H1 (cell line): ENCODE measurements around the gene SPOCD1. TPM values are rescaled to one million over a fixed set of nuclear protein-coding genes. Genes with fewer than 3 reads are reported as not detected.

ENCODE experiments used
- CTCF ChIA-PET: fragments of 300-600 bp; sonication (Branson Sonifier 250); formaldehyde crosslinking; loops from one replicate; lab custom pipeline; 2021; ENCODE audit not compliant: partially characterized antibody; lab: Charles Lee
- POLR2A ChIA-PET: fragments of 300-600 bp; sonication (Branson Sonifier 250); formaldehyde crosslinking; loops from one replicate; lab custom pipeline; 2021; ENCODE audit warnings: inconsistent platforms; ENCODE audit not compliant: partially characterized antibody; lab: Charles Lee
- DNase-seq, 2 experiments: peaks; one replicate each; pipeline versions ENCODE4 v3.0.0 to v3.0.0-alpha.2; 2010 to 2022; ENCODE audit warnings: low spot score in 2 of 2, low read depth in 1 of 2, mixed read lengths in 1 of 2
- FAIRE-seq: peaks from 2 replicates; lab custom pipeline; 2011; peaks lifted over from hg19 to GRCh38; lab: Jason Lieb, UNC
- H2AFZ ChIP-seq: 2 replicates; pipeline ENCODE4 v1.8.1; 2012; ENCODE audit warnings: low read length, inconsistent platforms
- H2AK5ac ChIP-seq: 2 replicates; pipeline ENCODE4 v1.6.1; 2013; ENCODE audit warnings: low read depth, low read length
- H2BK120ac ChIP-seq: replicated peaks from 2 replicates; pipeline ENCODE3; 2013; ENCODE audit warnings: low read depth, low read length, inconsistent platforms
- H2BK12ac ChIP-seq: 2 replicates; pipeline ENCODE4 v1.6.1; 2013; ENCODE audit warnings: low read depth, low read length
- H2BK15ac ChIP-seq: 2 replicates; pipeline ENCODE4 v1.6.1; 2013; ENCODE audit warnings: low read length
- H2BK20ac ChIP-seq: 2 replicates; pipeline ENCODE4 v1.6.1; 2013; ENCODE audit warnings: low read length
- H2BK5ac ChIP-seq: 2 replicates; pipeline ENCODE4 v1.6.1; 2013; ENCODE audit warnings: low read depth, low read length
- H3K14ac ChIP-seq: 2 replicates; pipeline ENCODE4 v1.6.1; 2013; ENCODE audit warnings: inconsistent platforms; ENCODE audit not compliant: insufficient read length
- H3K18ac ChIP-seq: 2 replicates; pipeline ENCODE4 v1.6.1; 2013; ENCODE audit warnings: low read length; ENCODE audit errors: extremely low read depth
- H3K23ac ChIP-seq: 2 replicates; pipeline ENCODE4 v1.6.1; 2013; ENCODE audit warnings: inconsistent platforms; ENCODE audit not compliant: insufficient read length
- H3K23me2 ChIP-seq: 2 replicates; pipeline ENCODE4 v1.6.1; 2013; ENCODE audit warnings: low read depth, low read length
- H3K27ac ChIP-seq: 2 replicates; pipeline ENCODE4 v1.6.1; 2011; ENCODE audit warnings: low read depth, low read length, inconsistent platforms
- H3K27me3 ChIP-seq, 4 experiments: replicated peaks in 1 of 4; 1 replicate in 1 of 4; 2 replicates in 3 of 4; pipeline versions ENCODE4 v1.6.1 to v1.8.1; 2011 to 2013; ENCODE audit warnings: low read length in 3 of 4, mild to moderate bottlenecking in 3 of 4, inconsistent platforms in 2 of 4, mixed read lengths in 2 of 4, moderate library complexity in 1 of 4; ENCODE audit not compliant: control insufficient read depth in 3 of 4, insufficient read depth in 3 of 4; ENCODE audit errors: extremely low read depth in 1 of 4
- H3K36me3 ChIP-seq, 4 experiments: 2 replicates each; pipeline versions ENCODE4 v1.6.1 to v1.8.1; 2011 to 2013; ENCODE audit warnings: mild to moderate bottlenecking in 4 of 4, low read length in 3 of 4, moderate library complexity in 2 of 4, control low read depth in 1 of 4, inconsistent platforms in 1 of 4; ENCODE audit not compliant: insufficient read depth in 4 of 4, control insufficient read depth in 2 of 4
- H3K4ac ChIP-seq: replicated peaks from 2 replicates; pipeline ENCODE3; 2013; ENCODE audit warnings: low read length, low read depth, mixed read lengths, inconsistent platforms; ENCODE audit not compliant: insufficient read length
- H3K4me1 ChIP-seq, 4 experiments: replicated peaks in 1 of 4; 1 replicate in 1 of 4; 2 replicates in 3 of 4; pipeline versions ENCODE4 v1.6.1 to v1.8.1; 2011 to 2013; ENCODE audit warnings: low read length in 3 of 4, inconsistent platforms in 2 of 4, mixed read lengths in 1 of 4; ENCODE audit not compliant: insufficient read depth in 4 of 4, control insufficient read depth in 3 of 4
- H3K4me2 ChIP-seq, 2 experiments: 2 replicates each; pipeline versions ENCODE4 v1.6.1 to v1.8.1; 2011 to 2013; ENCODE audit warnings: low read depth in 2 of 2, low read length in 2 of 2, control low read depth in 1 of 2, inconsistent platforms in 1 of 2, mild to moderate bottlenecking in 1 of 2; ENCODE audit not compliant: insufficient read depth in 1 of 2
- H3K4me3 ChIP-seq, 4 experiments: fragments of 200-600, 300-600 bp in 1 of 4; sonication (generic), shearing (Covaris generic), sonication (Bioruptor Twin) in 1 of 4; 2 replicates each; pipeline versions ENCODE4 v1.5.1 to v1.8.1; 2011 to 2016; ENCODE audit warnings: low read length in 4 of 4, low read depth in 3 of 4, control low read depth in 2 of 4, inconsistent platforms in 2 of 4, mild to moderate bottlenecking in 2 of 4, mixed read lengths in 1 of 4, moderate library complexity in 1 of 4; ENCODE audit not compliant: insufficient read depth in 2 of 4; ENCODE audit errors: extremely low read depth in 1 of 4
- H3K56ac ChIP-seq: replicated peaks from 2 replicates; pipeline ENCODE3; 2013; ENCODE audit warnings: low read depth, mild to moderate bottlenecking, mixed read lengths, low read length, inconsistent platforms; ENCODE audit not compliant: insufficient read length
- H3K79me1 ChIP-seq: 2 replicates; pipeline ENCODE4 v1.6.1; 2013; ENCODE audit warnings: low read depth, low read length, control low read depth
- H3K79me2 ChIP-seq, 2 experiments: 2 replicates each; pipeline versions ENCODE4 v1.6.1 to v1.8.1; 2012 to 2013; ENCODE audit warnings: low read length in 2 of 2, mild to moderate bottlenecking in 2 of 2, inconsistent platforms in 1 of 2; ENCODE audit not compliant: insufficient read depth in 2 of 2, control insufficient read depth in 1 of 2
- H3K9ac ChIP-seq, 4 experiments: replicated peaks in 1 of 4; 1 replicate in 1 of 4; 2 replicates in 3 of 4; pipeline versions ENCODE4 v1.6.1 to v1.8.1; 2011 to 2013; ENCODE audit warnings: low read depth in 3 of 4, low read length in 3 of 4, control low read depth in 2 of 4, mild to moderate bottlenecking in 2 of 4, moderate library complexity in 2 of 4, inconsistent platforms in 1 of 4; ENCODE audit errors: extremely low read depth in 1 of 4
- H3K9me3 ChIP-seq, 2 experiments: 2 replicates each; pipeline versions ENCODE4 v1.6.1 to v1.8.1; 2012 to 2013; ENCODE audit warnings: mild to moderate bottlenecking in 2 of 2, moderate library complexity in 2 of 2, control low read depth in 1 of 2, inconsistent platforms in 1 of 2, low read depth in 1 of 2, low read length in 1 of 2, mixed read lengths in 1 of 2; ENCODE audit not compliant: insufficient read depth in 2 of 2
- H4K20me1 ChIP-seq, 2 experiments: replicated peaks in 1 of 2; 2 replicates each; pipeline versions ENCODE3 to v1.8.1; 2011 to 2013; ENCODE audit warnings: inconsistent platforms in 2 of 2, low read length in 2 of 2, mild to moderate bottlenecking in 1 of 2; ENCODE audit not compliant: insufficient read depth in 2 of 2, control insufficient read depth in 1 of 2
- H4K5ac ChIP-seq: 2 replicates; pipeline ENCODE4 v1.6.1; 2013; ENCODE audit warnings: low read length, low read depth, mixed read lengths, inconsistent platforms; ENCODE audit not compliant: insufficient read length
- H4K8ac ChIP-seq: 2 replicates; pipeline ENCODE4 v1.8.0; 2013; ENCODE audit warnings: mild to moderate bottlenecking, moderate library complexity, low read length, inconsistent platforms; ENCODE audit not compliant: insufficient read depth; ENCODE audit errors: extremely low read depth
- H4K91ac ChIP-seq: replicated peaks from 2 replicates; pipeline ENCODE3; 2013; ENCODE audit warnings: low read length, mixed read lengths, inconsistent platforms; ENCODE audit not compliant: insufficient read length
- ATF2 ChIP-seq: IDR thresholded peaks from 2 replicates; pipeline ENCODE4 v1.6.1; 2012; ENCODE audit warnings: low read length, inconsistent platforms
- BRCA1 ChIP-seq: IDR thresholded peaks from 2 replicates; pipeline ENCODE4 v1.6.1; 2012; ENCODE audit warnings: low read depth, low read length, improper control_type of control experiment
- CEBPB ChIP-seq: IDR thresholded peaks from 2 replicates; pipeline ENCODE4 v1.6.1; 2012; ENCODE audit warnings: low read depth, low read length
- CTBP2 ChIP-seq: IDR thresholded peaks from 2 replicates; pipeline ENCODE4 v1.7.0; 2011; ENCODE audit warnings: borderline replicate concordance, mild to moderate bottlenecking, moderate library complexity, mixed read lengths, low read length; ENCODE audit not compliant: insufficient read depth, insufficient read length
- POLR2A ChIP-seq, 2 experiments: IDR thresholded peaks; 1 replicate in 1 of 2; 2 replicates in 1 of 2; pipeline ENCODE4 v1.6.1; 2011; ENCODE audit warnings: low read depth in 2 of 2, low read length in 2 of 2, mild to moderate bottlenecking in 2 of 2; ENCODE audit errors: control extremely low read depth in 1 of 2
- POLR2AphosphoS5 ChIP-seq: IDR thresholded peaks from 2 replicates; pipeline ENCODE4 v1.6.1; 2011; ENCODE audit warnings: low read depth, low read length
- RAD21 ChIP-seq, 2 experiments: IDR thresholded peaks in 1 of 2; conservative IDR thresholded peaks in 1 of 2; 2 replicates each; pipeline ENCODE4 v1.6.1; 2011; ENCODE audit warnings: low read depth in 2 of 2, low read length in 2 of 2, improper control_type of control experiment in 1 of 2, inconsistent platforms in 1 of 2, mild to moderate bottlenecking in 1 of 2, moderate library complexity in 1 of 2
- RFX5 ChIP-seq: IDR thresholded peaks from 2 replicates; pipeline ENCODE4 v1.6.1; 2011; ENCODE audit warnings: low read depth, low read length, improper control_type of control experiment, borderline replicate concordance
- RXRA ChIP-seq: IDR thresholded peaks from 2 replicates; pipeline ENCODE4 v1.6.1; 2011; ENCODE audit warnings: low read depth, mild to moderate bottlenecking, low read length, moderate library complexity; ENCODE audit not compliant: insufficient read depth
- SP1 ChIP-seq: IDR thresholded peaks from 2 replicates; pipeline ENCODE4 v1.6.1; 2011; ENCODE audit warnings: low read depth, low read length
- SRF ChIP-seq: IDR thresholded peaks from 2 replicates; pipeline ENCODE4 v1.6.1; 2011; ENCODE audit warnings: mild to moderate bottlenecking, low read depth, low read length, moderate library complexity
- SUZ12 ChIP-seq: fragments of 200-600 bp; sonication (generic); IDR thresholded peaks from 2 replicates; pipeline ENCODE4 v1.6.1; 2012; ENCODE audit warnings: mild to moderate bottlenecking, inconsistent platforms, low read length, moderate library complexity, mixed read lengths
- YY1 ChIP-seq: IDR thresholded peaks from 2 replicates; pipeline ENCODE4 v1.6.1; 2011; ENCODE audit warnings: low read depth, mild to moderate bottlenecking, low read length
- whole genome bisulfite sequencing, 2 experiments: shearing (Covaris generic) in 1 of 2; methylation state at CpG; one replicate each; pipeline versions ENCODE4 v1.1.6 to v1.1.7; 2013 to 2015; ENCODE audit warnings: low lambda C conversion rate in 2 of 2, mixed read lengths in 2 of 2, inconsistent platforms in 1 of 2, low coverage in 1 of 2, missing lambda C conversion rate in 1 of 2; ENCODE audit not compliant: insufficient replicate concordance in 2 of 2, insufficient coverage in 1 of 2, insufficient read length in 1 of 2; ENCODE audit errors: extremely low coverage in 1 of 2, missing lambda C conversion rate in 1 of 2; 5-methylcytosine and 5-hydroxymethylcytosine counted together
- polyA plus RNA-seq, 7 experiments: library from polyadenylated mRNA; depleted of rRNA in 3 of 7; stranded (reverse) in 5 of 7; unstranded in 2 of 7; fragments of >200 nt in 5 of 7; fragments of 200-250 nt in 2 of 7; gene quantifications; 1 replicate in 5 of 7; 2 replicates in 1 of 7; 4 replicates in 1 of 7; pipeline versions ENCODE4 v1.2.1 to v1.2.3, GENCODE V29; 2011 to 2013; ENCODE audit warnings: missing spikeins in 2 of 7, mixed read lengths in 2 of 7
- total RNA-seq: library from RNA; stranded (reverse); fragmentation: NEBNext Ultra II Directional; extraction: Animal tissue kit (Norgen Biotek cat#: 25700); gene quantifications from 2 replicates; pipeline ENCODE4 v1.2.1, GENCODE V29; 2021

SPOCD1 gene
- total and polyA plus RNA-seq, 2 of the 8 experiments (the other 6 are each of a cell fraction or from before 2014, with no cell fraction given) = 1.8 to 2.9 TPM

GRCh38 chr1:31774495-31774894 is 41.3 kb downstream of the SPOCD1 start:
- FAIRE-seq = no peak
- TF ChIP-seq CEBPB = no peak
- no peak for TF ChIP-seq ATF2
- TF ChIP-seq CTBP2 = no peak
- no peak for TF ChIP-seq RFX5
- no peak for TF ChIP-seq YY1
- no peak for TF ChIP-seq POLR2A (IDR thresholded peaks at IDR 0.05; ENCODE audit: control extremely low read depth in 1 of 2, low read depth in 2 of 2, low read length in 2 of 2)
- TF ChIP-seq RXRA = no peak
- no peak for TF ChIP-seq SRF
- TF ChIP-seq BRCA1 = no peak
- TF ChIP-seq SUZ12 = no peak
- TF ChIP-seq RAD21 (IDR thresholded peaks at IDR 0.05 in 1 of 2, conservative IDR thresholded peaks at IDR 0.05 in 1 of 2; ENCODE audit: low read depth in 2 of 2, low read length in 2 of 2) = no peak
- no peak for TF ChIP-seq SP1
- TF ChIP-seq POLR2AphosphoS5 = no peak

More at GRCh38 chr1:31774495-31774894, 41.3 kb downstream of the SPOCD1 start:
- Histone ChIP-seq H3K9me3 (no peaks in the 10 kb centered on the region), H4K8ac (no peak overlapping the region), H3K36me3 (no peaks in the 10 kb centered on the region), H3K4me1 (peaks cover 0 to 18% (median 8%) of the 10 kb centered on the region in 4 experiments; a peak in 6 of 7 replicates), H3K4me3 (no peak overlapping the region), H2BK12ac (no peak overlapping the region), H2AFZ (no peak overlapping the region), H3K14ac (no peak overlapping the region), H2BK120ac (no peak overlapping the region), H3K56ac (no peak overlapping the region), H3K4me2 (no peak overlapping the region), H2AK5ac (no peak overlapping the region), H2BK20ac (no peak overlapping the region), H3K79me1 (peaks cover 3% of the 10 kb centered on the region; the same call in 1 of the 2 replicates), H4K91ac (no peak overlapping the region), H3K27ac (no peak overlapping the region), H4K5ac (no peak overlapping the region), H3K4ac (no peak overlapping the region), H2BK5ac (no peak overlapping the region), H3K79me2 (no peaks in the 10 kb centered on the region), H3K18ac (no peak overlapping the region), H3K23me2 (peaks cover 7% of the 10 kb centered on the region), H4K20me1 (peaks cover 0 to 2% of the 10 kb centered on the region in 2 experiments), H2BK15ac (0 out of 2 replicates have a peak overlapping the region, but pooled peaks have one; percentile 88), H3K23ac (no peak overlapping the region), H3K27me3 (peaks cover 26 to 49% (median 44%) of the 10 kb centered on the region in 4 experiments), H3K9ac (no peak overlapping the region)
- WGBS, 2 experiments = 86% methylated on average over 3 of the region's 3 CpGs; no CpG with 5 or more reads in 1 of the 2 experiments
- CTCF ChIA-PET = interaction anchor here (1.1 to 5.3 kb wide), 4 partner anchors 10 to 29 kb away, joined by 5 to 43 read pairs (median 20); partner anchors contain the start of gene ADGRB2
- DNase-seq = no peak
- POLR2A ChIA-PET = interaction anchor here (1.6 to 2.3 kb wide), 2 partner anchors 9 to 14 kb away, joined by 6 read pairs; no protein-coding TSS in a partner anchor
